ENCODE results near the gene CRIM1. TPM values are rescaled to one million over a fixed set of nuclear protein-coding genes. Genes with fewer than 3 reads are reported as not detected.

The CRIM1 gene
- polyA plus RNA-seq, 2 of the 4 experiments (the other 2 are of a cell fraction), result 127 to 208 TPM

DNA sequence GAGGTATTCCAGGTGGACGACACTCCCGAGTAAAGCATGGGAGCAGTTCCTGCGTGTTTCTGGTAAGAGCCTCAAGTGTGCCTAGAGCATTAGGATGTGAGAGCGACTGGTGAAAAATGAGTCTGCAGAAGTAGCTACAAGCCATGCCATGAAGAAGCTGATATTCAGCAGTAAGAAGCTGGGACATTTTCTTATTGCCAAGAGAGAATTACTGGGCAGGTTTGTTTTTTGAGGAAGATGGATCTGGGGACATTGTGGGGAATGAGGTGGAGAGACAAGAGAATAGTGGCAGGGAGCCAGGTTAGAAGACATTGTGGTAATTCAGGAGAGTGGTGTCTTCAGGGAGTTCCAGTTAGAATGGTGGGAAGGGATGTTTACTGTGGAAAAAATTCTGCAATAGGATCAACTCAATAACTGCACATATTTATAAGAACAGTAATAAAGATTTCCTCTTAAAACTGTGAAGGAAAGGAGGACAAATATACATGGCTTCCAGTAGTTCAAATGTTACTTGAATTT lies 38.2 kb downstream of the CRIM1 start (continued):
- TF ChIP-seq MAX (IDR thresholded peaks at IDR 0.05), result no peak

DNA sequence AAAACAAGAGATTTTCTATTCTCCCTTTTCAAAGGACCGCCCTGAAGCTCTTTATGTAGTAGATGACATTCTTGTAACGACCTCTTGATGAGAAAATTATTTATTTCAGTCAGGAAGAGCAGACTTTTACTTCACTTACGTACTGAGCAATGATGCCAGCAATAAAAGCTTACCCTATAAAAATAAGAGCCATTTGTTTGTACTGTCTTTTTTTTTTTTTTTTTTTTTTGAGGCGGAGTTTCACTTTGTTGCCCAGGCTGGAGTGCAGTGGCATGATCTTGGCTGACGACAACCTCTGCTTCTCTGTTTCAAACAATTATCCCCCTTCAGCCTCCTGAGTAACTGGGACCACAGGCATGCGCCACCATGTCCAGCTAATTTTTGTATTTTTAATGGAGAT lies 39.2 kb downstream of the CRIM1 start:
- ChIA-PET POLR2A (interaction anchor here (1.0 kb wide), 1 partner anchor 16 kb away, joined by 6 read pairs; no protein-coding TSS in a partner anchor), CTCF (interaction anchor here (1.0 to 3.3 kb wide), 7 partner anchors 13 to 66 kb away, joined by 3 to 19 read pairs (median 5); no protein-coding TSS in a partner anchor)
- no peaks in the 10 kb centered on the region for H3K9me3 ChIP-seq
- 25% methylated on average over 6 of the region's 6 CpGs for WGBS (ENCODE audit: missing lambda C conversion rate)
- DNase-seq (ENCODE audit: low read depth in 1 of 2, low spot score in 1 of 2), result peak in 1 of 2 experiments; percentile 75
- no peak for FAIRE-seq
- H3K27ac ChIP-seq, result peak overlapping the region; percentile 88 to 92
- ATAC-seq, result peak in 1 of 2 experiments; percentile 4; a peak in 3 of 6 replicates
- H3K4me2 ChIP-seq, result peak overlapping the region; percentile 74
- H3K4me1 ChIP-seq, result peaks cover 94% of the 10 kb centered on the region
- TF ChIP-seq BHLHE40 (IDR thresholded peaks at IDR 0.05; ENCODE audit: low read depth, low read length) (no peak), HOXB5 (CRISPR knock-in tag; IDR thresholded peaks at IDR 0.05) (0 out of 2 replicates have a peak, but pooled peaks have one; percentile 9), PHF8 (IDR thresholded peaks at IDR 0.05; ENCODE audit: borderline replicate concordance, low read depth) (no peak), HOXB13 (CRISPR knock-in tag; IDR thresholded peaks at IDR 0.05; ENCODE audit: low read depth) (peak; percentile 43; the same call in 1 of the 2 replicates)
- TF ChIP-seq, protein P1, sequence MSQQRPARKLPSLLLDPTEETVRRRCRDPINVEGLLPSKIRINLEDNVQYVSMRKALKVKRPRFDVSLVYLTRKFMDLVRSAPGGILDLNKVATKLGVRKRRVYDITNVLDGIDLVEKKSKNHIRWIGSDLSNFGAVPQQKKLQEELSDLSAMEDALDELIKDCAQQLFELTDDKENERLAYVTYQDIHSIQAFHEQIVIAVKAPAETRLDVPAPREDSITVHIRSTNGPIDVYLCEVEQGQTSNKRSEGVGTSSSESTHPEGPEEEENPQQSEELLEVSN (IDR thresholded peaks at IDR 0.05; ENCODE audit: borderline replicate concordance, low read depth), result no peak
- no peak overlapping the region for H3K4me3 ChIP-seq

DNA sequence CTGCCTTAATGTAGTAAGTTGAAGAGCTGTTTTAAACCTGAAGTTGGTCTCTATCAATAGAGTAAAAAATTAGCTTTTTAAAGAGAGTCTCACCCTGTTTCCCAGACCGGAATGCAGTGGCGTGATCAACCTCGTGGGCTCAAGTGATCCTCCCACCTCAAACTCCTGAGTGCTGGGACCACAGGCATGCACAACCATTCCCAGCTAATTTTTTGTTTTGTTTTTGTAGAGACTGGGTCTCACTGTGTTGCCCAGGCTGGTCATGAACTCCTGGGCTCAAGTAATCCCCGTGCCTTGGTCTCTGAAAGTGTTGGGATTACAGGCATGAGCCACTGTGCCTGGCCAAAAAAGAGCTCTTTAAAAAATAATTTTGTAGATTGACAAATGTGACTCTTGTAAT lies 40.3 kb downstream of the CRIM1 start:
- no peaks in the 10 kb centered on the region for H3K9me3 ChIP-seq
- H3K4me3 ChIP-seq, result no peak overlapping the region
- DNase-seq (ENCODE audit: low read depth in 1 of 2, low spot score in 1 of 2) (no peak), FAIRE-seq (no peak), ATAC-seq (no peak)
- H3K27ac ChIP-seq, result peak overlapping the region; percentile 88 to 92
- H3K4me2 ChIP-seq, result peak overlapping the region; percentile 74
- TF ChIP-seq RNF2 (IDR thresholded peaks at IDR 0.05; ENCODE audit: borderline replicate concordance, low read depth) (no peak), JUN (IDR thresholded peaks at IDR 0.05) (0 out of 5 replicates have a peak, but pooled peaks of 1 of the 2 experiments have one; percentile 8), NR3C1 (IDR thresholded peaks at IDR 0.05) (no peak), ATOH8 (CRISPR knock-in tag; IDR thresholded peaks at IDR 0.05; ENCODE audit: low read depth) (0 out of 2 replicates have a peak, but pooled peaks have one; percentile 9), ZNF302 (CRISPR knock-in tag; IDR thresholded peaks at IDR 0.05) (no peak), TFCP2L1 (CRISPR knock-in tag; IDR thresholded peaks at IDR 0.05) (0 out of 2 replicates have a peak, but pooled peaks have one; percentile 39)
- CTCF ChIA-PET, result interaction anchor here (1.0 to 3.3 kb wide), 11 partner anchors 9 to 65 kb away, joined by 3 to 19 read pairs (median 5); no protein-coding TSS in a partner anchor
- POLR2A ChIA-PET, result no interaction called here
- peaks cover 94% of the 10 kb centered on the region for H3K4me1 ChIP-seq
- WGBS (ENCODE audit: missing lambda C conversion rate), result 89% methylated on average over 4 of the region's 4 CpGs

DNA sequence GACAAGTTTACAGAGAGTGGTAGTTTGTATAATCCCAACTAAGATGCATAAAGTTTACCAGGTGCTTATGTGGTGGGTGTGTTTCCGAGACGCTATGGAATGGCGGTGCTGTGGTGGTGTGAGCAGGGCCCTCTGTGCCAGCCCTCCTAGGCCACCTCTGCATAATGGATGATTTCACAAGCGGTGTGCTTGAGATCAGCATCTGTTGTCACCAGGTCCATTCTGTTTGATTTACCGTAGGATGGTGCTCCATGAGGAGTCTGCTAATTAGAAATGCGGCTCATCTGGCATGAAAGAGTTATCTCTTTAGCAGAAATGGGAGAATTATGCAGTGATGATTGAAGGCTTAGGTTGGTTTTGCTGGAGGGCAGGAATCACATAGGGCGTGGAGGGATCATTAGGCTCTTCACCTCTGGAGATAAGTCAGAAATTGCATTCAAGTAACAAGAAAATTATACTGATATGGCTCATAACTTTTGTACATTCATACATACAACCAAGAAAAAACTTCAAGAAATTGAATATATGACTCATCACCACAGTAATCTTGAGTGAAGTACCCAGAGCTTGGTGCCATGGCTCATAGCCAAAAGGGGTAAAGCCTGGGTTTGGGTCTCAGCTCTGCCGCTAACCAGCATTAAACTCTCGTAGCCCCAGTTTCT lies 41.4 kb downstream of the CRIM1 start:
- WGBS (ENCODE audit: missing lambda C conversion rate), result 68% methylated on average over 9 of the region's 9 CpGs
- peak; percentile 19; the same call in 1 of the 2 replicates for TF ChIP-seq HOXB5 (CRISPR knock-in tag; IDR thresholded peaks at IDR 0.05)
- peak; percentile 58 for TF ChIP-seq RARB (CRISPR knock-in tag; IDR thresholded peaks at IDR 0.05)
- TF ChIP-seq HEYL (CRISPR knock-in tag; IDR thresholded peaks at IDR 0.05), result peak; percentile 27; the same call in 1 of the 2 replicates
- no peak for TF ChIP-seq MYC (IDR thresholded peaks at IDR 0.05; ENCODE audit: borderline replicate concordance, low read length)
- TF ChIP-seq ATOH8 (CRISPR knock-in tag; IDR thresholded peaks at IDR 0.05; ENCODE audit: low read depth), result peak; percentile 75; the same call in 1 of the 2 replicates
- TF ChIP-seq FOSL2 (IDR thresholded peaks at IDR 0.05), result 0 out of 2 replicates have a peak, but pooled peaks have one; percentile 22
- TF ChIP-seq FOSL2 (CRISPR knock-in tag; IDR thresholded peaks at IDR 0.05), result peak; percentile 94
- TF ChIP-seq KDM1A (IDR thresholded peaks at IDR 0.05; ENCODE audit: low read depth), result no peak
- TF ChIP-seq MAZ (IDR thresholded peaks at IDR 0.05; ENCODE audit: borderline replicate concordance, low read depth, low read length), result no peak
- TF ChIP-seq POLR2AphosphoS2 (conservative IDR thresholded peaks at IDR 0.05; ENCODE audit: low read length), result no peak
- no peak for TF ChIP-seq USF2 (IDR thresholded peaks at IDR 0.05)
- TF ChIP-seq JUNB (IDR thresholded peaks at IDR 0.05), result no peak
- TF ChIP-seq HOXA7 (CRISPR knock-in tag; IDR thresholded peaks at IDR 0.05), result peak; percentile 8
- no peak; the same call in none of the 2 replicates for TF ChIP-seq FOSB (CRISPR knock-in tag; IDR thresholded peaks at IDR 0.05)
- H3K9me3 ChIP-seq, result no peaks in the 10 kb centered on the region
- H3K4me1 ChIP-seq, result peaks cover 98% of the 10 kb centered on the region
- CTCF ChIA-PET, result interaction anchor here (1.1 to 3.3 kb wide), 5 partner anchors 8 to 63 kb away, joined by 6 to 19 read pairs (median 7); no protein-coding TSS in a partner anchor
- ATAC-seq, result peak; percentile 6 to 10; a peak in 4 of 6 replicates
- H3K27ac ChIP-seq, result peak overlapping the region; percentile 88 to 92
- H3K4me2 ChIP-seq, result peak overlapping the region; percentile 74
- peak overlapping the region; percentile 5; the same call in 1 of the 3 replicates for H3K4me3 ChIP-seq
- no peak for DNase-seq (ENCODE audit: low read depth in 1 of 2, low spot score in 1 of 2)
- FAIRE-seq, result no peak
- POLR2A ChIA-PET, result interaction anchor here (0.9 kb wide), 1 partner anchor 44 kb away, joined by 3 read pairs; no protein-coding TSS in a partner anchor
